Measurements from ENCODE around the gene HERPUD1.

GRCh38 chr16:56967733-56968132 is 35.8 kb downstream of the HERPUD1 start:
- TF ChIP-seq CTCF (IDR thresholded peaks at IDR 0.05; ENCODE audit: insufficient read depth, low read length) (no peak), POLR2AphosphoS5 (IDR thresholded peaks at IDR 0.05; ENCODE audit: low read depth) (no peak), GABPA (IDR thresholded peaks at IDR 0.05; ENCODE audit: low read depth) (no peak), SPI1 (IDR thresholded peaks at IDR 0.05; ENCODE audit: borderline replicate concordance, low read depth) (no peak)

All from HL-60 (cell line).